Left lung (tissue), 10 donors: ENCODE results near the gene TUNAR. TPM values are rescaled to one million over a fixed set of nuclear protein-coding genes. Genes with fewer than 3 reads are reported as not detected.
"Not testable (repeated sequence)": the region's sequence is repeated elsewhere in the genome, so short reads cannot be mapped to it uniquely, and the experiment has no call there.

Experiments used
- ATAC-seq: fragments of 200-7000 bp; cut with Tn5 transposase; one replicate; pipeline ENCODE4 v1.9.1; 2020; ENCODE audit warnings: moderate library complexity
- DNase-seq, 4 donors: peaks; one replicate each; pipeline ENCODE4 v3.0.0-alpha.2; 2013 to 2020
- H3K27ac ChIP-seq, 2 donors: fragments of 200-600 bp; sonication (generic) in 1 of 2; one replicate each; pipeline versions ENCODE4 v1.5.0 to v1.8.0; 2020 to 2021
- H3K27me3 ChIP-seq, 2 donors: fragments of 200-600 bp; sonication (generic) in 1 of 2; one replicate each; pipeline versions ENCODE4 v1.5.0 to v1.8.0; 2020 to 2021
- H3K36me3 ChIP-seq, 2 donors: fragments of 200-600 bp; sonication (generic) in 1 of 2; one replicate each; pipeline versions ENCODE4 v1.5.0 to v1.8.0; 2020 to 2021
- H3K4me1 ChIP-seq, 2 donors: fragments of 200-600 bp; one replicate each; pipeline ENCODE4 v1.8.0; 2021
- H3K4me3 ChIP-seq, 2 donors: fragments of 200-600 bp; sonication (generic) in 1 of 2; one replicate each; pipeline versions ENCODE4 v1.5.0 to v1.8.0; 2020 to 2021; ENCODE audit warnings: mild to moderate bottlenecking in 1 of 2
- H3K9me3 ChIP-seq, 2 donors: fragments of 200-600 bp; sonication (generic) in 1 of 2; one replicate each; pipeline versions ENCODE4 v1.5.0 to v1.8.0; 2020 to 2021
- CTCF ChIP-seq, 2 donors: fragments of 200-600 bp; sonication (generic) in 1 of 2; IDR thresholded peaks; one replicate each; pipeline versions ENCODE4 v1.5.0 to v1.8.0; 2021; ENCODE audit warnings: antibody characterized with exemption in 2 of 2
- intact Hi-C, 2 donors: fragments of 100-400 bp; cut with DNase I; formaldehyde crosslinking; loops; one replicate each; pipeline versions ENCODE4 v1.11.2 to v1.14.2; 2022
- polyA plus RNA-seq, 6 donors: library from polyadenylated mRNA; unstranded; fragments of 120-200 nt; gene quantifications; one replicate each; pipeline ENCODE4 v1.2.1, GENCODE V29; 2013; ENCODE audit not compliant: insufficient read length in 6 of 6
- total RNA-seq, 2 donors: library from RNA; stranded (reverse); fragmentation: NEBNext Ultra II Directional; extraction: Animal tissue kit (Norgen Biotek cat#: 25700); gene quantifications; one replicate each; pipeline ENCODE4 v1.2.1, GENCODE V29; 2021
- donor health status: DM: no; HTN: yes; CAD: no.
- donor health status: DM: no; HTN: no; CAD: no.

The TUNAR gene
- total and polyA plus RNA-seq, 8 donors, result 0.12 to 0.30 (median 0.19) TPM; not detected in 4

DNA sequence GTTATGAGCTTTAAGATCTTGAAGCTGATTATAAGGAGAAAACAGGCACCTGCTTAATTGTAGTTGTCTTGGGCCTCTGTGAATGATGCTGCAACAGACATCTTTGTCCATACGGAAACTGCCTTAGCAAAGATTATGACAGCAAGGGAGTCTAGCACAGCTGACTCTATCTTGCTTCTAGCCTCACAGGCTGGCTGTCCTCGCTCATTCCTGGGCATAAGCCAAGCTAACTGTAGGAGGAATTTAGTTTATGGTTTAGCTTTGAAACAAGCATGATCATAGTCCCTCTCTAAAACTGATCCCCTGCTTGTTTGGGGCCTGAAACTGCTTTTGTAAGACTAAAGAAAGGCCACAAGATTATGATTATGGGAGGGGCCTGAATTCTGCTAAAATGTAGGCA lies 88.3 kb downstream of the TUNAR start:
- H3K36me3 ChIP-seq, result no peaks in the 10 kb centered on the region
- intact Hi-C loops, result no loop called here

GRCh38 chr14:95968048-95968447 lies 91.4 kb downstream of the TUNAR start:
- intact Hi-C loops, H3K4me1 ChIP-seq, H3K27ac ChIP-seq, H3K27me3 ChIP-seq, H3K36me3 ChIP-seq, ATAC-seq, DNase-seq, H3K4me3 ChIP-seq, H3K9me3 ChIP-seq: not testable (repeated sequence)

More for the DNA sequence above, 88.3 kb downstream of the TUNAR start:
- TF ChIP-seq CTCF (IDR thresholded peaks at IDR 0.05), result no peak
- Histone ChIP-seq H3K4me1 (no peaks in the 10 kb centered on the region), H3K4me3 (no peak overlapping the region), H3K27ac (no peak overlapping the region), H3K9me3 (peaks cover 0 to 4% of the 10 kb centered on the region in 2 donors), H3K27me3 (no peaks in the 10 kb centered on the region)
- ATAC-seq (no peak), DNase-seq (no peak)

Other genes with a start within 250 kb of the TUNAR start
- not detected for gene TCL1B, start 190.4 kb upstream of the TUNAR start, total RNA-seq
- gene TCL1B, start 190.4 kb upstream of the TUNAR start, polyA plus RNA-seq, result under 1 TPM in 1 of 6 donors, not detected in 5; 0.28 TPM
- gene TCL1A, start 162.7 kb upstream of the TUNAR start, total RNA-seq, result not detected
- gene TCL1A, start 162.7 kb upstream of the TUNAR start, polyA plus RNA-seq, result 1 to 10 TPM in 5 of 6 donors, under 1 TPM in 1; 0.80 to 1.7 (median 1.2) TPM
- gene C14orf132, start 162.5 kb downstream of the TUNAR start, total RNA-seq, result 10 to 100 TPM; 23.2 to 87.8 TPM
- gene C14orf132, start 162.5 kb downstream of the TUNAR start, polyA plus RNA-seq, result 10 to 100 TPM; 28.2 to 42.1 (median 34.0) TPM